Hematopoietic multipotent progenitor cell treated with erythropoietin and hydrocortisone succinate and interleukin-3 and kit ligand, for 17 days (in vitro differentiated cells): ENCODE data around the gene ACAP3.

Experiments
- DNase-seq: peaks from one replicate; pipeline ENCODE4 v3.0.0-alpha.2; 2015; ENCODE audit warnings: low spot score

The ACAP3 gene

GRCh38 chr1:1307923-1308755 is at the start of gene ACAP3, which contains the start of gene PUSL1:
Gene ACAP3 (minus strand): TSS chr1:1307930. CDS start chr1:1307815, 115 bp downstream.
Gene PUSL1 (plus strand): TSS chr1:1308597. CDS start chr1:1308644, 47 bp downstream.
- peak; percentile 94 for DNase-seq

- DNase-seq = no peak
Measured at GRCh38 chr1:1356796-1357401, 49.2 kb upstream of the ACAP3 start.

GRCh38 chr1:1356166-1356795 is 48.6 kb upstream of the ACAP3 start:
- DNase-seq = no peak

- no peak for DNase-seq
Measured at GRCh38 chr1:1355416-1355815, 47.7 kb upstream of the ACAP3 start.

GRCh38 chr1:1354271-1355247 is 46.8 kb upstream of the ACAP3 start:
- DNase-seq = no peak

GRCh38 chr1:1353389-1354151 is 45.8 kb upstream of the ACAP3 start:
- no peak for DNase-seq

- DNase-seq = no peak
Measured at GRCh38 chr1:1352786-1353388, 45.2 kb upstream of the ACAP3 start.

GRCh38 chr1:1351511-1352427 is 44.0 kb upstream of the ACAP3 start:
- no peak for DNase-seq

GRCh38 chr1:1349256-1350012 is 41.7 kb upstream of the ACAP3 start, which contains the start of gene DVL1:
Gene DVL1 (minus strand): TSS chr1:1349418. CDS start chr1:1349065, 353 bp downstream.
- peak; percentile 80 for DNase-seq

GRCh38 chr1:1348420-1349255 is 40.9 kb upstream of the ACAP3 start:
- DNase-seq = no peak

- DNase-seq = no peak
Measured at GRCh38 chr1:1347663-1348419, 40.1 kb upstream of the ACAP3 start.

GRCh38 chr1:1347026-1347595 is 39.4 kb upstream of the ACAP3 start:
- DNase-seq = no peak

- no peak for DNase-seq
Measured at GRCh38 chr1:1346501-1346890, 38.8 kb upstream of the ACAP3 start.

- no peak for DNase-seq
Measured at GRCh38 chr1:1345860-1346500, 38.2 kb upstream of the ACAP3 start.

GRCh38 chr1:1345384-1345783 is 37.7 kb upstream of the ACAP3 start:
- no peak for DNase-seq
